GM18907 (cell line): ENCODE data around the gene MKNK2.
A peak's percentile ranks its signal among the peaks of the same experiment; 100 is the strongest.
"Not testable (repeated sequence)": the region's sequence is repeated elsewhere in the genome, so short reads cannot be mapped to it uniquely, and the experiment has no call there.

Experiments
- ATAC-seq: cut with Tn5 transposase; IDR thresholded peaks from one replicate; pipeline ENCODE4 v1.9.1; 2021; ENCODE audit warnings: mild to moderate bottlenecking, moderate library complexity; ENCODE audit not compliant: unreplicated experiment

The MKNK2 gene

GRCh38 chr19:2044709-2045500 is 6.1 kb downstream of the MKNK2 start:
- no peak for ATAC-seq

GRCh38 chr19:2043961-2044708 is 6.9 kb downstream of the MKNK2 start:
- no peak for ATAC-seq

GRCh38 chr19:2043251-2043641 is 7.8 kb downstream of the MKNK2 start:
- ATAC-seq = no peak

GRCh38 chr19:2042485-2043250 is 8.4 kb downstream of the MKNK2 start:
- ATAC-seq = no peak

- ATAC-seq = peak; percentile 51
Measured at GRCh38 chr19:2041683-2042484, 9.2 kb downstream of the MKNK2 start.

- ATAC-seq = no peak
Measured at GRCh38 chr19:2041433-2041682, 9.7 kb downstream of the MKNK2 start.

GRCh38 chr19:2040647-2041432 is 10.2 kb downstream of the MKNK2 start:
- no peak for ATAC-seq

- ATAC-seq = no peak
Measured at GRCh38 chr19:2039959-2040646, 10.9 kb downstream of the MKNK2 start.

- no peak for ATAC-seq
Measured at GRCh38 chr19:2039089-2039958, 11.7 kb downstream of the MKNK2 start.

GRCh38 chr19:2038284-2039088 is 12.6 kb downstream of the MKNK2 start:
- no peak for ATAC-seq

GRCh38 chr19:2037651-2038255 is 13.3 kb downstream of the MKNK2 start:
- ATAC-seq = no peak

- no peak for ATAC-seq
Measured at GRCh38 chr19:2036424-2036823, 14.6 kb downstream of the MKNK2 start.

GRCh38 chr19:2035590-2035991 is 15.5 kb downstream of the MKNK2 start:
- no peak for ATAC-seq

- no peak for ATAC-seq
Measured at GRCh38 chr19:2034729-2035589, 16.1 kb downstream of the MKNK2 start.

GRCh38 chr19:2034253-2034652 is 16.8 kb downstream of the MKNK2 start:
- not testable (repeated sequence) for ATAC-seq

- no peak for ATAC-seq
Measured at GRCh38 chr19:2033825-2034159, 17.3 kb downstream of the MKNK2 start.
